GM10266 (cell line): ENCODE data around the gene GLIS1.

Experiments used
- DNase-seq: peaks from one replicate; pipeline ENCODE4 v3.0.0; 2012; ENCODE audit errors: extremely low spot score
- CTCF ChIP-seq: IDR thresholded peaks from 2 replicates; pipeline ENCODE4 v1.5.1; 2012; ENCODE audit warnings: mild to moderate bottlenecking, low read depth; ENCODE audit not compliant: control insufficient read depth, insufficient read depth; ENCODE audit errors: missing control alignments

Gene GLIS1

GRCh38 chr1:53678938-53679825, 59.8 kb downstream of the GLIS1 start:
- no peak for TF ChIP-seq CTCF
- DNase-seq: no peak

- no peak for TF ChIP-seq CTCF
Observed at GRCh38 chr1:53678507-53678906, 60.5 kb downstream of the GLIS1 start.

GRCh38 chr1:53678046-53678445, 60.9 kb downstream of the GLIS1 start:
- DNase-seq: no peak
- no peak for TF ChIP-seq CTCF

More at GRCh38 chr1:53678507-53678906, 60.5 kb downstream of the GLIS1 start:
- no peak for DNase-seq

GRCh38 chr1:53677486-53677885, 61.5 kb downstream of the GLIS1 start:
- TF ChIP-seq CTCF: no peak
- DNase-seq: no peak

- no peak for DNase-seq
- TF ChIP-seq CTCF: no peak
Observed at GRCh38 chr1:53672785-53673184, 66.2 kb downstream of the GLIS1 start.

GRCh38 chr1:53672243-53672642, 66.7 kb downstream of the GLIS1 start:
- no peak for DNase-seq
- TF ChIP-seq CTCF: no peak

- no peak for DNase-seq
- TF ChIP-seq CTCF: no peak
Observed at GRCh38 chr1:53669621-53670191, 69.3 kb downstream of the GLIS1 start.
